ENCODE results near the gene DNAJA4. TPM values are rescaled to one million over a fixed set of nuclear protein-coding genes. Genes with fewer than 3 reads are reported as not detected.

DNAJA4 gene
- total and polyA plus RNA-seq, 8 donors: 11.4 to 53.6 (median 30.3) TPM; not detected in 1

DNA sequence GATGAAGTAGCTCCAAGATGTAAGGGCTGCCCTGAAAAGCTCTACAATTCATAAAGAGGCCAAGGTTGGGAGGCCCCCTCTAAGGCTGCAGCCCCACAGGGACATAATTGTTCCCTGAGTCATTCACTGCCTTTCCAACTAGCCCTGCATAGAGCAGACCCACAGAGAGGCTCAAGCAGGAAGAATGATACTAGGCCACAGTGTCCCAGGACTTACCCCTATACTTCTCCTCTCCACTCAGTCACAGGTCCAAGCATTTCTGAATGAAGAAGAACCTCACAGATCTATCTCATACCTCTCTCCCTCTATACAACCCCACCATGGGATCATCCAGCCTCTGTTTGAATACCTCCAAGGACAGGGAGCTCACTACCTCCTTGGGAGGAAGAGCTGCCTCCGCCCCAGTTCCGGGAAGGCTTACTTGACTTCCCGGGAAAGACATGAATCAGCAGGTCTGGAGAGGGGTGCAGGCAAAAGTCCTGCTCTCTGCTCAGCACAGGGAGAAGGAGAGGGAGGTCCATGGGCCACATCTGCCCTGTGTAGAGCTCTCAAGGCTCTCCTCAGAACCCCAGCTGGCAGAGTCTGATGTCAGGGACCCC, 41.9 kb downstream of the DNAJA4 start:
- no peaks in the 10 kb centered on the region for H3K9me3 ChIP-seq
- H3K4me1 ChIP-seq: peaks cover 0 to 9% (median 2%) of the 10 kb centered on the region in 4 donors
- DNase-seq: no peak
- H3K4me3 ChIP-seq: no peak overlapping the region
- WGBS, 5 donors: 71 to 83% (median 73%) methylated on average over 3 of the region's 3 CpGs
- intact Hi-C loops (cut with DNase I; ENCODE audit: low total_unique reads): no loop called here
- no peak overlapping the region for H3K27ac ChIP-seq
- H3K27me3 ChIP-seq: peaks cover 0 to 59% (median 8%) of the 10 kb centered on the region in 3 donors
- TF ChIP-seq POLR2AphosphoS5 (IDR thresholded peaks at IDR 0.05) (no peak), POLR2A (IDR thresholded peaks at IDR 0.05) (no peak), EP300 (IDR thresholded peaks at IDR 0.05) (no peak)
- TF ChIP-seq, protein P1, sequence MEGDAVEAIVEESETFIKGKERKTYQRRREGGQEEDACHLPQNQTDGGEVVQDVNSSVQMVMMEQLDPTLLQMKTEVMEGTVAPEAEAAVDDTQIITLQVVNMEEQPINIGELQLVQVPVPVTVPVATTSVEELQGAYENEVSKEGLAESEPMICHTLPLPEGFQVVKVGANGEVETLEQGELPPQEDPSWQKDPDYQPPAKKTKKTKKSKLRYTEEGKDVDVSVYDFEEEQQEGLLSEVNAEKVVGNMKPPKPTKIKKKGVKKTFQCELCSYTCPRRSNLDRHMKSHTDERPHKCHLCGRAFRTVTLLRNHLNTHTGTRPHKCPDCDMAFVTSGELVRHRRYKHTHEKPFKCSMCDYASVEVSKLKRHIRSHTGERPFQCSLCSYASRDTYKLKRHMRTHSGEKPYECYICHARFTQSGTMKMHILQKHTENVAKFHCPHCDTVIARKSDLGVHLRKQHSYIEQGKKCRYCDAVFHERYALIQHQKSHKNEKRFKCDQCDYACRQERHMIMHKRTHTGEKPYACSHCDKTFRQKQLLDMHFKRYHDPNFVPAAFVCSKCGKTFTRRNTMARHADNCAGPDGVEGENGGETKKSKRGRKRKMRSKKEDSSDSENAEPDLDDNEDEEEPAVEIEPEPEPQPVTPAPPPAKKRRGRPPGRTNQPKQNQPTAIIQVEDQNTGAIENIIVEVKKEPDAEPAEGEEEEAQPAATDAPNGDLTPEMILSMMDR (IDR thresholded peaks at IDR 0.05): no peak
- H3K36me3 ChIP-seq: no peaks in the 10 kb centered on the region

DNA sequence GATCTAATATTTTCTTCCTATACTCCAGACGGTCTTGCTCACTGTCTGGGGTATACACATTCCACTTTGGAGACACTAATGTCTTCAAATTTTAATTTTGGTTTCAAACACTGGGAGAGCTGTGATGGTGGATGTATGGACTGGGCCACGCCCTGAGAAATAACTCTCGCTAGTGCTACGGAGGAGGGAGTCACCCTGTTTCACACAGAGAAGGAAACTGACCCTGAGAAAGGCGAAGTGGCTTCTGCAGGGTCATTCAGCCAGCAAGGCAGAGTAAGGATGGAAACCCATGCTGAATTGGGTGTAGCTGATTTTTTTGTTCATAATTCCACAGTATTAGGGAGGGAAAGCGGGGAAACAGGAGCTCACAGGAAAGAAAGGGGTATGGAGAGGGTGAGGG, 43.6 kb downstream of the DNAJA4 start:
- peak in 1 of 2 donors; percentile 9 for DNase-seq
- TF ChIP-seq POLR2AphosphoS5 (IDR thresholded peaks at IDR 0.05) (no peak), EP300 (IDR thresholded peaks at IDR 0.05) (no peak), POLR2A (IDR thresholded peaks at IDR 0.05) (no peak)
- TF ChIP-seq, protein P1 (IDR thresholded peaks at IDR 0.05): no peak
- Histone ChIP-seq H3K9me3 (no peaks in the 10 kb centered on the region), H3K4me1 (peaks cover 0 to 9% (median 2%) of the 10 kb centered on the region in 4 donors), H3K27ac (no peak overlapping the region), H3K27me3 (peaks cover 0 to 61% (median 8%) of the 10 kb centered on the region in 3 donors), H3K4me3 (no peak overlapping the region), H3K36me3 (no peaks in the 10 kb centered on the region)
- WGBS, 5 donors: 48 to 53% (median 49%) methylated on average over 6 of the region's 6 CpGs
- intact Hi-C loops (cut with DNase I; ENCODE audit: low total_unique reads): no loop called here

DNA sequence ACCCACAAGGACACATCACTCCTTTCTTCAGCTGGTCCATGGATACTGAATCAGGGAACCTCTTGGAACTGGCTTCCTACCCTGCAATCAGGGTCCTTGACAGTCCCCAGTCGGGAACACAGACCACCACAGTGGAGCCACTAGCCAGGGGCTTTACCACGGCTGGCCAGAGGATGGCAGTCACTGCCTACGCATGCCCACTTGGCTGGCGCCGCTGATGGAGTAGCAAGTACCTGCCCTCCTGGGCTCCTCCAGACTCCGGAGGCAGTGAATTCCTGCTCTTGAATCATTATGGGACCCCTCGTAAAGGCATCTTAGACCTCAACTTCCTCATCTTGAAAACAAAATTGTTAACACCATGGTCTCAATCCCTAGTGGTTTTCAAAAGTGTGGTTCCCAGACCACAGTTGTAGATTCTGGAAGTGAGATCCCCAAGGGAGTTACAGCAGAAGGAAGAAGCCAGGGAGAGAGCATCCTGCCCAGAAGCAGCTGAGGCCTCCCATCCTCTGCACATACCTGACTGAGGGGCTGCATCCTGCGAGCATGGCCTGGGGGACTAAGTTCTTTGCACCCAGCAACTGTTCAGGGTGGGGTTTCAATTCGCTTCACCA, 44.2 kb downstream of the DNAJA4 start:
- Histone ChIP-seq H3K27me3 (peaks cover 0 to 64% (median 8%) of the 10 kb centered on the region in 3 donors), H3K9me3 (no peaks in the 10 kb centered on the region), H3K27ac (no peak overlapping the region), H3K4me3 (no peak overlapping the region), H3K36me3 (no peaks in the 10 kb centered on the region), H3K4me1 (peaks cover 0 to 9% (median 2%) of the 10 kb centered on the region in 4 donors)
- WGBS, 5 donors: 14 to 22% (median 20%) methylated on average over 8 to 9 of the region's 9 CpGs
- TF ChIP-seq EP300 (IDR thresholded peaks at IDR 0.05): no peak
- TF ChIP-seq, protein P1 (IDR thresholded peaks at IDR 0.05): peak in 5 of 7 experiments; percentile 60 to 82 (median 76)
- intact Hi-C loops (cut with DNase I; ENCODE audit: low total_unique reads): no loop called here
- peak; percentile 79 to 89 for DNase-seq

DNA sequence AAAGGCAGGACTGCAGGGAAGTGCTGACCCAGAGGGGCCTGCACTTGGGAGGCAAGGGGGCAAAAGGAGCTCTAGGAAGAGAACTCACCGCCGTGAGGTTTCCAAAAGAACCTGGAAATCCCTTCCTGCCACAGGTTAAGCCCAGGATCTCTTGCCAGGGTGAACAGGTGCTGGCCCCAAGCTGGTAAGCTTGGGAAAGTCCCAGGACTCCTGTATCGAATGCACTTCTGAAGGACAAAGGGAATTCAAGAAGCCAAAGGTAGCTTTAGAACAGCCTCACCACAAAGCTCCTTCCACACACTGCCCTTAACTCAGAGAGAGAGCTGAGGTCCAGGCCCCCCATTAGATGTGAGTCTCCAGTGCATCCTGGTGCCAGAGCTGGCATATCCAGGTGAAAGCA, 46.9 kb downstream of the DNAJA4 start:
- intact Hi-C loops (cut with DNase I; ENCODE audit: low total_unique reads): loop anchor here (5.0 kb wide), 1 partner anchor 111 kb away; no protein-coding TSS in a partner anchor
- TF ChIP-seq POLR2A (IDR thresholded peaks at IDR 0.05): no peak
- TF ChIP-seq POLR2AphosphoS5 (IDR thresholded peaks at IDR 0.05): no peak
- TF ChIP-seq EP300 (IDR thresholded peaks at IDR 0.05): no peak
- TF ChIP-seq, protein P1 (IDR thresholded peaks at IDR 0.05): no peak
- Histone ChIP-seq H3K27me3 (peaks cover 0 to 56% (median 0%) of the 10 kb centered on the region in 3 donors), H3K4me1 (peaks cover 1 to 14% (median 5%) of the 10 kb centered on the region in 4 donors), H3K36me3 (no peaks in the 10 kb centered on the region), H3K4me3 (no peak overlapping the region), H3K9me3 (no peaks in the 10 kb centered on the region), H3K27ac (no peak overlapping the region)
- DNase-seq: no peak
- WGBS, 5 donors: 37 to 79% (median 44%) methylated on average over 3 of the region's 3 CpGs

Measured in stomach (tissue), 9 donors.